CD4-positive, CD25-positive, alpha-beta regulatory T cell (primary cell): ENCODE data around the gene SPTBN5. TPM values are rescaled to one million over a fixed set of nuclear protein-coding genes. Genes with fewer than 3 reads are reported as not detected.

Experiments
- ATAC-seq, 2 donors: fragments of 150-1000 bp; cut with Tn5 transposase; one replicate each; pipeline ENCODE4 v1.10.0; 2021; ENCODE audit warnings: low read depth in 2 of 2, moderate number of reproducible peaks in 2 of 2, moderate library complexity in 1 of 2
- DNase-seq, 3 donors: peaks; one replicate each; pipeline versions ENCODE4 v3.0.0 to v3.0.0-alpha.2; 2012 to 2022; ENCODE audit warnings: mixed read lengths in 1 of 3
- H3K27ac ChIP-seq: one replicate; pipeline ENCODE4 v1.7.0; 2013; ENCODE audit warnings: mild to moderate bottlenecking, low read length; ENCODE audit not compliant: insufficient read depth, poor library complexity, severe bottlenecking
- H3K27me3 ChIP-seq: one replicate; pipeline ENCODE4 v1.7.0; 2013; ENCODE audit warnings: low read length; ENCODE audit not compliant: control insufficient read depth, insufficient read depth
- H3K36me3 ChIP-seq: one replicate; pipeline ENCODE4 v1.7.0; 2013; ENCODE audit warnings: mild to moderate bottlenecking, low read length, moderate library complexity; ENCODE audit not compliant: control insufficient read depth, insufficient read depth
- H3K4me1 ChIP-seq: 2 replicates; pipeline ENCODE4 v1.7.0; 2013; ENCODE audit warnings: mild to moderate bottlenecking, low read length; ENCODE audit not compliant: insufficient read depth, control insufficient read depth, poor library complexity, severe bottlenecking
- H3K4me3 ChIP-seq: one replicate; pipeline ENCODE4 v1.7.0; 2013; ENCODE audit warnings: low read depth, mild to moderate bottlenecking, low read length, moderate library complexity
- H3K9me3 ChIP-seq, 2 experiments: 1 replicate in 1 of 2; 2 replicates in 1 of 2; pipeline ENCODE4 v1.7.0; 2013; ENCODE audit warnings: low read length in 2 of 2, mild to moderate bottlenecking in 1 of 2, moderate library complexity in 1 of 2; ENCODE audit not compliant: control insufficient read depth in 2 of 2
- H3K27ac Mint-ChIP-seq, 3 donors: one replicate each; pipeline ENCODE4 v1.8.0; 2020 to 2022; ENCODE audit warnings: mild to moderate bottlenecking in 3 of 3, mixed read lengths in 3 of 3, moderate library complexity in 2 of 3
- H3K27me3 Mint-ChIP-seq: one replicate; pipeline ENCODE4 v1.8.0; 2022; ENCODE audit warnings: mild to moderate bottlenecking, mixed read lengths
- H3K36me3 Mint-ChIP-seq: one replicate; pipeline ENCODE4 v1.8.0; 2020; ENCODE audit warnings: mixed read lengths
- H3K4me1 Mint-ChIP-seq, 4 donors: one replicate each; pipeline ENCODE4 v1.8.0; 2020 to 2022; ENCODE audit warnings: mixed read lengths in 4 of 4, mild to moderate bottlenecking in 1 of 4
- H3K4me3 Mint-ChIP-seq, 4 donors: one replicate each; pipeline ENCODE4 v1.8.0; 2020 to 2022; ENCODE audit warnings: mild to moderate bottlenecking in 4 of 4, mixed read lengths in 4 of 4, moderate library complexity in 3 of 4
- H3K9me3 Mint-ChIP-seq, 7 donors: one replicate each; pipeline ENCODE4 v1.8.0; 2020 to 2022; ENCODE audit warnings: mixed read lengths in 7 of 7, mild to moderate bottlenecking in 3 of 7, moderate library complexity in 2 of 7
- polyA plus RNA-seq, 4 donors: library from polyadenylated mRNA; unstranded; fragments of 300-500 nt; fragmentation: Illumina TruSeq; gene quantifications; one replicate each; pipeline ENCODE4 v1.2.3, GENCODE V29; 2021
- total RNA-seq: library from RNA; stranded (reverse); gene quantifications from one replicate; pipeline ENCODE4 v1.2.3, GENCODE V29; 2022

SPTBN5 gene
- total and polyA plus RNA-seq, 5 donors from 2014 or later = 0.26 to 2.7 TPM; not detected in 3

GRCh38 chr15:41874736-41875135 lies 19.1 kb downstream of the SPTBN5 start:
- ATAC-seq (no peak), DNase-seq (no peak)
- Mint-ChIP-seq H3K4me3 (no peak overlapping the region), H3K4me1 (peaks cover 0 to 16% (median 8%) of the 10 kb centered on the region in 4 donors), H3K9me3 (no peaks in the 10 kb centered on the region), H3K36me3 (no peaks in the 10 kb centered on the region), H3K27ac (no peak overlapping the region), H3K27me3 (peaks cover 7% of the 10 kb centered on the region)
- no peaks in the 10 kb centered on the region for H3K27me3 ChIP-seq
- H3K27ac ChIP-seq = no peak overlapping the region
- H3K36me3 ChIP-seq = no peaks in the 10 kb centered on the region
- H3K4me1 ChIP-seq = peaks cover 10% of the 10 kb centered on the region
- H3K4me3 ChIP-seq = no peak overlapping the region
- H3K9me3 ChIP-seq = no peaks in the 10 kb centered on the region

GRCh38 chr15:41873711-41874110 lies 20.1 kb downstream of the SPTBN5 start:
- peak overlapping the region in 1 of 3 donors; percentile 44 for H3K27ac Mint-ChIP-seq
- peaks cover 7% of the 10 kb centered on the region for H3K27me3 Mint-ChIP-seq
- ATAC-seq = no peak
- Histone ChIP-seq H3K4me3 (no peak overlapping the region), H3K27ac (no peak overlapping the region), H3K4me1 (peaks cover 10% of the 10 kb centered on the region), H3K36me3 (no peaks in the 10 kb centered on the region), H3K9me3 (no peaks in the 10 kb centered on the region), H3K27me3 (no peaks in the 10 kb centered on the region)
- no peaks in the 10 kb centered on the region for H3K36me3 Mint-ChIP-seq
- peaks cover 0 to 18% (median 8%) of the 10 kb centered on the region in 4 donors for H3K4me1 Mint-ChIP-seq
- no peak for DNase-seq
- peaks cover 0 to 1% (median 0%) of the 10 kb centered on the region in 7 donors for H3K9me3 Mint-ChIP-seq
- no peak overlapping the region for H3K4me3 Mint-ChIP-seq

- DNase-seq (no peak), ATAC-seq (no peak)
- Histone ChIP-seq H3K36me3 (no peaks in the 10 kb centered on the region), H3K27ac (no peak overlapping the region), H3K27me3 (no peaks in the 10 kb centered on the region), H3K4me3 (no peak overlapping the region), H3K9me3 (no peaks in the 10 kb centered on the region), H3K4me1 (peaks cover 10% of the 10 kb centered on the region)
- H3K36me3 Mint-ChIP-seq = no peaks in the 10 kb centered on the region
- H3K9me3 Mint-ChIP-seq = peaks cover 0 to 1% (median 0%) of the 10 kb centered on the region in 7 donors
- H3K4me3 Mint-ChIP-seq = no peak overlapping the region
- peaks cover 7% of the 10 kb centered on the region for H3K27me3 Mint-ChIP-seq
- peak overlapping the region in 2 of 3 donors; percentile 15 to 82 for H3K27ac Mint-ChIP-seq
- peaks cover 0 to 18% (median 8%) of the 10 kb centered on the region in 4 donors for H3K4me1 Mint-ChIP-seq
Observed at GRCh38 chr15:41872166-41872747, 21.6 kb downstream of the SPTBN5 start.

- H3K9me3 Mint-ChIP-seq = peaks cover 0 to 1% (median 0%) of the 10 kb centered on the region in 7 donors
- DNase-seq (no peak), ATAC-seq (no peak)
- H3K36me3 ChIP-seq = no peaks in the 10 kb centered on the region
- peak overlapping the region in 1 of 3 donors; percentile 90 for H3K27ac Mint-ChIP-seq
- no peaks in the 10 kb centered on the region for H3K9me3 ChIP-seq
- peaks cover 10% of the 10 kb centered on the region for H3K4me1 ChIP-seq
- H3K36me3 Mint-ChIP-seq = no peaks in the 10 kb centered on the region
- H3K4me3 ChIP-seq = no peak overlapping the region
- H3K4me3 Mint-ChIP-seq = no peak overlapping the region
- peaks cover 7% of the 10 kb centered on the region for H3K27me3 Mint-ChIP-seq
- no peaks in the 10 kb centered on the region for H3K27me3 ChIP-seq
- peaks cover 0 to 18% (median 8%) of the 10 kb centered on the region in 4 donors for H3K4me1 Mint-ChIP-seq
- no peak overlapping the region for H3K27ac ChIP-seq
Observed at GRCh38 chr15:41871175-41871905, 22.5 kb downstream of the SPTBN5 start.

- peak; percentile 15 to 84 (median 59) for DNase-seq
- H3K36me3 ChIP-seq = no peaks in the 10 kb centered on the region
- peaks cover 10% of the 10 kb centered on the region for H3K4me1 ChIP-seq
- Mint-ChIP-seq H3K9me3 (peaks cover 0 to 1% (median 0%) of the 10 kb centered on the region in 7 donors), H3K27ac (peak overlapping the region in 2 of 3 donors; percentile 90 to 92), H3K4me3 (peak overlapping the region in 3 of 4 donors; percentile 2 to 76 (median 24)), H3K27me3 (peaks cover 7% of the 10 kb centered on the region), H3K36me3 (no peaks in the 10 kb centered on the region), H3K4me1 (peaks cover 0 to 18% (median 8%) of the 10 kb centered on the region in 4 donors)
- no peaks in the 10 kb centered on the region for H3K9me3 ChIP-seq
- ATAC-seq = peak; percentile 80 to 92
- H3K27ac ChIP-seq = no peak overlapping the region
- H3K4me3 ChIP-seq = no peak overlapping the region
- H3K27me3 ChIP-seq = no peaks in the 10 kb centered on the region
Observed at GRCh38 chr15:41870689-41871081, 23.2 kb downstream of the SPTBN5 start.

GRCh38 chr15:41869770-41870688 lies 23.8 kb downstream of the SPTBN5 start:
- Mint-ChIP-seq H3K4me3 (peak overlapping the region in 3 of 4 donors; percentile 2 to 76 (median 24)), H3K9me3 (peaks cover 0 to 1% (median 0%) of the 10 kb centered on the region in 7 donors), H3K27ac (peak overlapping the region in 2 of 3 donors; percentile 90 to 92), H3K36me3 (no peaks in the 10 kb centered on the region), H3K27me3 (peaks cover 7% of the 10 kb centered on the region), H3K4me1 (peaks cover 0 to 16% (median 8%) of the 10 kb centered on the region in 4 donors)
- DNase-seq = no peak
- Histone ChIP-seq H3K4me3 (no peak overlapping the region), H3K27me3 (no peaks in the 10 kb centered on the region), H3K9me3 (no peaks in the 10 kb centered on the region), H3K4me1 (peaks cover 10% of the 10 kb centered on the region), H3K27ac (no peak overlapping the region), H3K36me3 (no peaks in the 10 kb centered on the region)
- ATAC-seq = no peak

- peaks cover 4% of the 10 kb centered on the region for H3K27me3 Mint-ChIP-seq
- peaks cover 0 to 1% (median 0%) of the 10 kb centered on the region in 7 donors for H3K9me3 Mint-ChIP-seq
- H3K27ac Mint-ChIP-seq = no peak overlapping the region
- H3K36me3 Mint-ChIP-seq = no peaks in the 10 kb centered on the region
- H3K27ac ChIP-seq = no peak overlapping the region
- DNase-seq = no peak
- no peaks in the 10 kb centered on the region for H3K27me3 ChIP-seq
- H3K4me1 Mint-ChIP-seq = peaks cover 0 to 16% (median 6%) of the 10 kb centered on the region in 4 donors
- no peaks in the 10 kb centered on the region for H3K9me3 ChIP-seq
- no peak for ATAC-seq
- H3K4me3 Mint-ChIP-seq = no peak overlapping the region
- no peak overlapping the region for H3K4me3 ChIP-seq
- H3K4me1 ChIP-seq = peaks cover 10% of the 10 kb centered on the region
- H3K36me3 ChIP-seq = no peaks in the 10 kb centered on the region
Observed at GRCh38 chr15:41868321-41868720, 25.5 kb downstream of the SPTBN5 start.
